ENCODE measurements around the gene PIGO. TPM values are rescaled to one million over a fixed set of nuclear protein-coding genes. Genes with fewer than 3 reads are reported as not detected.

The PIGO gene
- total and polyA plus RNA-seq, 10 of the 15 experiments (the other 5 are each of a cell fraction or from before 2014, with no cell fraction given): 8.2 to 23.3 (median 18.4) TPM

DNA sequence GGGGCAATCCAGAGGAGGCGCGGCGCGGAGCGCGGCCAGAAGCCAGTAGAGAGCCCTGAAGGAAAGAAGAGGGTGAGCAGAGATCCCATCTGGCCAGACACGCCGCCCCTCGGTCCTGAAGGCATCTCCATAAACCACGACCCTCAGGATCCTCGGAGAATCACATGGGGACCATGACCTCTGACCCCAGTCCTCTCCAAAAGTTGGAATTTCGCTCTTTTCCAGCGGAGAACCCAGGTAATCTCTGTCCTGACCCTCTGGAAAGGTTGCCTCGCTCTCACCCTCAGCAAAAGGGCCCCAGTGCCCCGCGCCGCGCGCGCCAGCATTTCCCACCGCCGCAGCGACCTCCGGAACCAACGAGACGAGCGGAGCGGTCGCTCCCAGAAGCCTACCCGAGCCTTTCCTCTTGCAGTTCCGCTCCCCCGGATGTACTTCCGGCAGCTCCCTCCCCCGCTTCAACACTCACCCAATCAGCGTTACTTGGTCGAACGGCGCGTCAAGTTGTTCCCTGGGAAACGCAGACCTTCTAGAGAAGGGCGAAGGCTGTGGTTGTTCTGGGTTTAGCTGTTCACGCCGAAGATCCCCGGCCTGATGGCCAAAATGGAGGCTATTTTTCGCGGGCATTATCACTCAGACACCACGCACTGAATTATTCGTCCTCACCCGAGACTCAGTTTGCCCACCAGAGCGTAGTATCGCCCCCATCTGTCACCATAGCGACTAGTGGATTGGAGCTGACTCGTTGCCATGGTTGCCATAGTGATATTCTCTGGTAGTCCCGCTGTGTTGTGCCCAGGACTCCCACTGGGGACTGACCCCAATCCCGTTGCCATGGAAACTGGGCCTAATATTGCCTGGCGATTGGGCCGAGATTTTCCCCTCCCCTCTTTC is 6.6 kb upstream of the PIGO start, which contains the start of gene STOML2 (continued):
- TF ChIP-seq, protein P1, sequence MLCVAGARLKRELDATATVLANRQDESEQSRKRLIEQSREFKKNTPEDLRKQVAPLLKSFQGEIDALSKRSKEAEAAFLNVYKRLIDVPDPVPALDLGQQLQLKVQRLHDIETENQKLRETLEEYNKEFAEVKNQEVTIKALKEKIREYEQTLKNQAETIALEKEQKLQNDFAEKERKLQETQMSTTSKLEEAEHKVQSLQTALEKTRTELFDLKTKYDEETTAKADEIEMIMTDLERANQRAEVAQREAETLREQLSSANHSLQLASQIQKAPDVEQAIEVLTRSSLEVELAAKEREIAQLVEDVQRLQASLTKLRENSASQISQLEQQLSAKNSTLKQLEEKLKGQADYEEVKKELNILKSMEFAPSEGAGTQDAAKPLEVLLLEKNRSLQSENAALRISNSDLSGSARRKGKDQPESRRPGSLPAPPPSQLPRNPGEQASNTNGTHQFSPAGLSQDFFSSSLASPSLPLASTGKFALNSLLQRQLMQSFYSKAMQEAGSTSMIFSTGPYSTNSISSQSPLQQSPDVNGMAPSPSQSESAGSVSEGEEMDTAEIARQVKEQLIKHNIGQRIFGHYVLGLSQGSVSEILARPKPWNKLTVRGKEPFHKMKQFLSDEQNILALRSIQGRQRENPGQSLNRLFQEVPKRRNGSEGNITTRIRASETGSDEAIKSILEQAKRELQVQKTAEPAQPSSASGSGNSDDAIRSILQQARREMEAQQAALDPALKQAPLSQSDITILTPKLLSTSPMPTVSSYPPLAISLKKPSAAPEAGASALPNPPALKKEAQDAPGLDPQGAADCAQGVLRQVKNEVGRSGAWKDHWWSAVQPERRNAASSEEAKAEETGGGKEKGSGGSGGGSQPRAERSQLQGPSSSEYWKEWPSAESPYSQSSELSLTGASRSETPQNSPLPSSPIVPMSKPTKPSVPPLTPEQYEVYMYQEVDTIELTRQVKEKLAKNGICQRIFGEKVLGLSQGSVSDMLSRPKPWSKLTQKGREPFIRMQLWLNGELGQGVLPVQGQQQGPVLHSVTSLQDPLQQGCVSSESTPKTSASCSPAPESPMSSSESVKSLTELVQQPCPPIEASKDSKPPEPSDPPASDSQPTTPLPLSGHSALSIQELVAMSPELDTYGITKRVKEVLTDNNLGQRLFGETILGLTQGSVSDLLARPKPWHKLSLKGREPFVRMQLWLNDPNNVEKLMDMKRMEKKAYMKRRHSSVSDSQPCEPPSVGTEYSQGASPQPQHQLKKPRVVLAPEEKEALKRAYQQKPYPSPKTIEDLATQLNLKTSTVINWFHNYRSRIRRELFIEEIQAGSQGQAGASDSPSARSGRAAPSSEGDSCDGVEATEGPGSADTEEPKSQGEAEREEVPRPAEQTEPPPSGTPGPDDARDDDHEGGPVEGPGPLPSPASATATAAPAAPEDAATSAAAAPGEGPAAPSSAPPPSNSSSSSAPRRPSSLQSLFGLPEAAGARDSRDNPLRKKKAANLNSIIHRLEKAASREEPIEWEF (IDR thresholded peaks at IDR 0.05; ENCODE audit: insufficient replicate concordance, low read depth, low read length): no peak
- TF ChIP-seq BMI1 (IDR thresholded peaks at IDR 0.05; ENCODE audit: borderline replicate concordance): peak; percentile 98
- TF ChIP-seq, protein P2, sequence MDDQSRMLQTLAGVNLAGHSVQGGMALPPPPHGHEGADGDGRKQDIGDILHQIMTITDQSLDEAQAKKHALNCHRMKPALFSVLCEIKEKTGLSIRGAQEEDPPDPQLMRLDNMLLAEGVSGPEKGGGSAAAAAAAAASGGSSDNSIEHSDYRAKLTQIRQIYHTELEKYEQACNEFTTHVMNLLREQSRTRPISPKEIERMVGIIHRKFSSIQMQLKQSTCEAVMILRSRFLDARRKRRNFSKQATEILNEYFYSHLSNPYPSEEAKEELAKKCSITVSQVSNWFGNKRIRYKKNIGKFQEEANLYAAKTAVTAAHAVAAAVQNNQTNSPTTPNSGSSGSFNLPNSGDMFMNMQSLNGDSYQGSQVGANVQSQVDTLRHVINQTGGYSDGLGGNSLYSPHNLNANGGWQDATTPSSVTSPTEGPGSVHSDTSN (IDR thresholded peaks at IDR 0.05; ENCODE audit: insufficient replicate concordance, low read depth, low read length): peak; percentile 31
- TF ChIP-seq WRNIP1 (IDR thresholded peaks at IDR 0.05; ENCODE audit: borderline replicate concordance, low read depth, low read length): peak; percentile 90; the same call in 1 of the 2 replicates
- TF ChIP-seq RUNX3 (IDR thresholded peaks at IDR 0.05; ENCODE audit: low read length): peak; percentile 76
- TF ChIP-seq EGR1 (IDR thresholded peaks at IDR 0.05; ENCODE audit: borderline replicate concordance in 1 of 2, low read depth in 2 of 2, low read length in 2 of 2): peak; percentile 73 to 86
- peak; percentile 22; the same call in 1 of the 2 replicates for TF ChIP-seq NFYA (IDR thresholded peaks at IDR 0.05; ENCODE audit: borderline replicate concordance, low read depth, low read length)
- TF ChIP-seq IKZF2 (IDR thresholded peaks at IDR 0.05): peak; percentile 50 to 73; a peak in 3 of 4 replicates
- TF ChIP-seq POLR2AphosphoS2 (IDR thresholded peaks at IDR 0.05; ENCODE audit: low read depth, low read length): peak; percentile 68
- TF ChIP-seq, protein P3, sequence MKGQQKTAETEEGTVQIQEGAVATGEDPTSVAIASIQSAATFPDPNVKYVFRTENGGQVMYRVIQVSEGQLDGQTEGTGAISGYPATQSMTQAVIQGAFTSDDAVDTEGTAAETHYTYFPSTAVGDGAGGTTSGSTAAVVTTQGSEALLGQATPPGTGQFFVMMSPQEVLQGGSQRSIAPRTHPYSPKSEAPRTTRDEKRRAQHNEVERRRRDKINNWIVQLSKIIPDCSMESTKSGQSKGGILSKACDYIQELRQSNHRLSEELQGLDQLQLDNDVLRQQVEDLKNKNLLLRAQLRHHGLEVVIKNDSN (IDR thresholded peaks at IDR 0.05; ENCODE audit: borderline replicate concordance, extremely low read length, insufficient read depth, low read depth, low read length): no peak
- TF ChIP-seq SUPT20H (IDR thresholded peaks at IDR 0.05; ENCODE audit: borderline replicate concordance, control insufficient read depth, low read depth, low read length): no peak
- TF ChIP-seq TBL1XR1 (IDR thresholded peaks at IDR 0.05; ENCODE audit: low read depth, low read length): peak; percentile 87
- TF ChIP-seq, protein P4, sequence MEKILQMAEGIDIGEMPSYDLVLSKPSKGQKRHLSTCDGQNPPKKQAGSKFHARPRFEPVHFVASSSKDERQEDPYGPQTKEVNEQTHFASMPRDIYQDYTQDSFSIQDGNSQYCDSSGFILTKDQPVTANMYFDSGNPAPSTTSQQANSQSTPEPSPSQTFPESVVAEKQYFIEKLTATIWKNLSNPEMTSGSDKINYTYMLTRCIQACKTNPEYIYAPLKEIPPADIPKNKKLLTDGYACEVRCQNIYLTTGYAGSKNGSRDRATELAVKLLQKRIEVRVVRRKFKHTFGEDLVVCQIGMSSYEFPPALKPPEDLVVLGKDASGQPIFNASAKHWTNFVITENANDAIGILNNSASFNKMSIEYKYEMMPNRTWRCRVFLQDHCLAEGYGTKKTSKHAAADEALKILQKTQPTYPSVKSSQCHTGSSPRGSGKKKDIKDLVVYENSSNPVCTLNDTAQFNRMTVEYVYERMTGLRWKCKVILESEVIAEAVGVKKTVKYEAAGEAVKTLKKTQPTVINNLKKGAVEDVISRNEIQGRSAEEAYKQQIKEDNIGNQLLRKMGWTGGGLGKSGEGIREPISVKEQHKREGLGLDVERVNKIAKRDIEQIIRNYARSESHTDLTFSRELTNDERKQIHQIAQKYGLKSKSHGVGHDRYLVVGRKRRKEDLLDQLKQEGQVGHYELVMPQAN (conservative IDR thresholded peaks at IDR 0.05): peak; percentile 96
- peak; percentile 67 for TF ChIP-seq CREM (IDR thresholded peaks at IDR 0.05; ENCODE audit: low read depth)
- no peak for TF ChIP-seq CHD4 (IDR thresholded peaks at IDR 0.05)
- TF ChIP-seq SUZ12 (IDR thresholded peaks at IDR 0.05; ENCODE audit: unreplicated experiment): no peak
- TF ChIP-seq RFX5 (IDR thresholded peaks at IDR 0.05; ENCODE audit: low read depth, low read length): peak; percentile 92
